ENCODE results near the gene ATP6AP2.

DNA sequence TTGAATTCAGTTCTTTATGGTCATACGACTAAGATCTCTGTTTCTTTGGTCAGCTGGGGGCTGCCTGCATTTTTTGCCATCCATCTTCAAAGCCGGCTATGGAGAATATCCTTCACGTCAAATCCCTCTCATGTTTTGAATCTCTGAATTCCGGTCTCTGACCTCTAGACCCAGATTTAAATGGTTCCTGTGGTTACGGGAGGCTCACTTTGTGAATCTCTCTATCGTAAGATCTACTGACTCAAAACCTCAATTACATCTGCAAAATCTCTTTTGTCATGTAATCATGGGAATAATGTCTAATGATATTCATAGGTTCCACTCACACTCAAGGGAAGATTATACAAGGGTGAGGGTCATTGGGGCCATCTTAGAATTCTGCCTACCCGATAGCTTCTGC, 36.8 kb downstream of the ATP6AP2 start:
- TF ChIP-seq MYC (CRISPR knock-in tag; IDR thresholded peaks at IDR 0.05; ENCODE audit: borderline replicate concordance) (no peak), POLR2AphosphoS5 (IDR thresholded peaks at IDR 0.05; ENCODE audit: low read depth, low read length) (no peak), TRIM24 (CRISPR knock-in tag; IDR thresholded peaks at IDR 0.05) (no peak), SAP130 (CRISPR knock-in tag; IDR thresholded peaks at IDR 0.05; ENCODE audit: low read depth) (no peak), ZFP36L2 (CRISPR knock-in tag; IDR thresholded peaks at IDR 0.05) (no peak), ZNF772 (CRISPR knock-in tag; IDR thresholded peaks at IDR 0.05) (no peak), FOXJ3 (CRISPR knock-in tag; IDR thresholded peaks at IDR 0.05; ENCODE audit: borderline replicate concordance) (no peak)
- TF ChIP-seq, protein P1, sequence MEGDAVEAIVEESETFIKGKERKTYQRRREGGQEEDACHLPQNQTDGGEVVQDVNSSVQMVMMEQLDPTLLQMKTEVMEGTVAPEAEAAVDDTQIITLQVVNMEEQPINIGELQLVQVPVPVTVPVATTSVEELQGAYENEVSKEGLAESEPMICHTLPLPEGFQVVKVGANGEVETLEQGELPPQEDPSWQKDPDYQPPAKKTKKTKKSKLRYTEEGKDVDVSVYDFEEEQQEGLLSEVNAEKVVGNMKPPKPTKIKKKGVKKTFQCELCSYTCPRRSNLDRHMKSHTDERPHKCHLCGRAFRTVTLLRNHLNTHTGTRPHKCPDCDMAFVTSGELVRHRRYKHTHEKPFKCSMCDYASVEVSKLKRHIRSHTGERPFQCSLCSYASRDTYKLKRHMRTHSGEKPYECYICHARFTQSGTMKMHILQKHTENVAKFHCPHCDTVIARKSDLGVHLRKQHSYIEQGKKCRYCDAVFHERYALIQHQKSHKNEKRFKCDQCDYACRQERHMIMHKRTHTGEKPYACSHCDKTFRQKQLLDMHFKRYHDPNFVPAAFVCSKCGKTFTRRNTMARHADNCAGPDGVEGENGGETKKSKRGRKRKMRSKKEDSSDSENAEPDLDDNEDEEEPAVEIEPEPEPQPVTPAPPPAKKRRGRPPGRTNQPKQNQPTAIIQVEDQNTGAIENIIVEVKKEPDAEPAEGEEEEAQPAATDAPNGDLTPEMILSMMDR (CRISPR knock-in tag; IDR thresholded peaks at IDR 0.05): no peak
- TF ChIP-seq, protein P2, sequence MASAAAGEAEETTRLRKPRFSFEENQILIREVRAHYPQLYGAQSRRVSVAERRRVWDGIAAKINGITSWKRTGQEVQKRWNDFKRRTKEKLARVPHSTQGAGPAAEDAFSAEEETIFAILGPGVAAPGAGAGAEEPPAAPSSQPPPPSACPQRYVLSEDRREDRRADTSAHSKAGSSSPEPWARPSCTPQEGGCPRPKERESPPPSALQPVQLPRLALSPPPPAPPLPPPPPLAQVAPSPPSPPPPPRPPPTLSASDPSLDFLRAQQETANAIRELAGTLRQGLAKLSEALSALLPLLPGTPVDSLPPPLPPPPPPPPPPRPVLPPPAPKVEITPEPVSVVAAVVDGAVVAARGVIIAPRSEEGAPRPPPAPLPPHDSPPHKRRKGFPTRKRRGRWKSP (CRISPR knock-in tag; IDR thresholded peaks at IDR 0.05): no peak
